Naive thymus-derived CD4-positive, alpha-beta T cell (primary cell): ENCODE measurements around the gene CALN1. TPM values are rescaled to one million over a fixed set of nuclear protein-coding genes. Genes with fewer than 3 reads are reported as not detected.

Experiments
- ATAC-seq: fragments of 150-1000 bp; cut with Tn5 transposase; 2 replicates; pipeline ENCODE4 v1.10.0; 2021; ENCODE audit warnings: mild to moderate bottlenecking, moderate library complexity
- CTCF ChIA-PET: fragments of 350-600 bp; sonication (Branson Sonifier 250); formaldehyde crosslinking; loops from one replicate; lab custom pipeline; 2021; ENCODE audit warnings: antibody characterized with exemption; lab: Charles Lee
- POLR2A ChIA-PET: fragments of 350-600 bp; sonication (Branson Sonifier 250); formaldehyde crosslinking; loops from one replicate; lab custom pipeline; 2021; ENCODE audit warnings: antibody characterized with exemption, inconsistent platforms; lab: Charles Lee
- DNase-seq, 9 donors: peaks; one replicate each; pipeline versions ENCODE4 v3.0.0 to v3.0.0-alpha.2; 2020 to 2022; ENCODE audit warnings: mixed read lengths in 1 of 9
- H3K27ac ChIP-seq: one replicate; pipeline ENCODE4 v1.7.0; 2013; ENCODE audit warnings: mild to moderate bottlenecking, low read depth, low read length, moderate library complexity
- H3K27me3 ChIP-seq, 2 donors: one replicate each; pipeline ENCODE4 v1.7.0; 2013; ENCODE audit warnings: low read length in 2 of 2, mild to moderate bottlenecking in 2 of 2, moderate library complexity in 2 of 2; ENCODE audit not compliant: control insufficient read depth in 2 of 2, insufficient read depth in 2 of 2
- H3K36me3 ChIP-seq, 3 experiments: 1 replicate in 2 of 3; 2 replicates in 1 of 3; pipeline ENCODE4 v1.7.0; 2013; ENCODE audit warnings: low read length in 3 of 3, mild to moderate bottlenecking in 3 of 3, moderate library complexity in 1 of 3; ENCODE audit not compliant: insufficient read depth in 3 of 3, control insufficient read depth in 2 of 3
- H3K4me1 ChIP-seq, 2 donors: one replicate each; pipeline ENCODE4 v1.7.0; 2013; ENCODE audit warnings: low read length in 2 of 2, mild to moderate bottlenecking in 2 of 2, moderate library complexity in 1 of 2; ENCODE audit not compliant: control insufficient read depth in 2 of 2, insufficient read depth in 2 of 2
- H3K4me3 ChIP-seq: 2 replicates; pipeline ENCODE4 v1.7.0; 2013; ENCODE audit warnings: mild to moderate bottlenecking, low read length
- H3K9me3 ChIP-seq, 3 experiments: 1 replicate in 2 of 3; 2 replicates in 1 of 3; pipeline ENCODE4 v1.7.0; 2013; ENCODE audit warnings: low read length in 3 of 3; ENCODE audit not compliant: control insufficient read depth in 2 of 3
- H3K27ac Mint-ChIP-seq, 9 donors: one replicate each; pipeline ENCODE4 v1.8.0; 2020 to 2022; ENCODE audit warnings: mixed read lengths in 9 of 9, mild to moderate bottlenecking in 8 of 9, moderate library complexity in 5 of 9, inconsistent platforms in 2 of 9
- H3K27me3 Mint-ChIP-seq, 5 donors: one replicate each; pipeline ENCODE4 v1.8.0; 2021 to 2022; ENCODE audit warnings: mixed read lengths in 5 of 5, mild to moderate bottlenecking in 1 of 5
- H3K36me3 Mint-ChIP-seq, 5 donors: one replicate each; pipeline ENCODE4 v1.8.0; 2020 to 2022; ENCODE audit warnings: mixed read lengths in 5 of 5, mild to moderate bottlenecking in 3 of 5, inconsistent platforms in 1 of 5
- H3K4me1 Mint-ChIP-seq, 7 donors: one replicate each; pipeline ENCODE4 v1.8.0; 2020 to 2022; ENCODE audit warnings: mixed read lengths in 7 of 7, mild to moderate bottlenecking in 3 of 7, inconsistent platforms in 1 of 7
- H3K4me3 Mint-ChIP-seq, 10 donors: one replicate each; pipeline ENCODE4 v1.8.0; 2020 to 2022; ENCODE audit warnings: mild to moderate bottlenecking in 10 of 10, mixed read lengths in 10 of 10, moderate library complexity in 6 of 10, inconsistent platforms in 2 of 10
- H3K9me3 Mint-ChIP-seq, 11 donors: one replicate each; pipeline ENCODE4 v1.8.0; 2020 to 2022; ENCODE audit warnings: mixed read lengths in 11 of 11, mild to moderate bottlenecking in 4 of 11, inconsistent platforms in 1 of 11, moderate library complexity in 1 of 11
- intact Hi-C, 2 donors: fragments of 100-400 bp; cut with micrococcal nuclease; formaldehyde crosslinking; loops; one replicate each; pipeline ENCODE4 v1.15.1; 2023
- polyA plus RNA-seq, 2 donors: library from polyadenylated mRNA; unstranded; fragments of 300-500 nt; fragmentation: Illumina TruSeq; gene quantifications; one replicate each; pipeline ENCODE4 v1.2.3, GENCODE V29; 2021
- total RNA-seq, 6 experiments: library from RNA in 5 of 6; stranded (reverse) in 5 of 6; gene quantifications; 1 replicate in 5 of 6; 2 replicates in 1 of 6; pipeline ENCODE4 v1.2.3 and lab custom pipeline; 2021 to 2026

The CALN1 gene
- total and polyA plus RNA-seq, 7 experiments from 2014 or later: 0.03 to 0.17 TPM; not detected in 5

GRCh38 chr7:71962636-71963035 is 449.5 kb downstream of the CALN1 start:
- no peaks in the 10 kb centered on the region for H3K36me3 ChIP-seq
- ChIA-PET POLR2A (no interaction called here), CTCF (no interaction called here)
- DNase-seq (no peak), ATAC-seq (no peak)
- peaks cover 0 to 14% (median 2%) of the 10 kb centered on the region in 11 donors for H3K9me3 Mint-ChIP-seq
- no peaks in the 10 kb centered on the region for H3K27me3 Mint-ChIP-seq
- H3K9me3 ChIP-seq: no peaks in the 10 kb centered on the region
- H3K27ac ChIP-seq: no peak overlapping the region
- H3K4me1 Mint-ChIP-seq: no peaks in the 10 kb centered on the region
- no peak overlapping the region for H3K27ac Mint-ChIP-seq
- no peaks in the 10 kb centered on the region for H3K4me1 ChIP-seq
- H3K36me3 Mint-ChIP-seq: no peaks in the 10 kb centered on the region
- no peak overlapping the region for H3K4me3 ChIP-seq
- no peak overlapping the region for H3K4me3 Mint-ChIP-seq
- intact Hi-C loops: no loop called here
- H3K27me3 ChIP-seq: no peaks in the 10 kb centered on the region

- Mint-ChIP-seq H3K27ac (no peak overlapping the region), H3K9me3 (peaks cover 0 to 14% (median 2%) of the 10 kb centered on the region in 11 donors), H3K36me3 (no peaks in the 10 kb centered on the region), H3K27me3 (no peaks in the 10 kb centered on the region), H3K4me1 (no peaks in the 10 kb centered on the region), H3K4me3 (no peak overlapping the region)
- Histone ChIP-seq H3K27me3 (no peaks in the 10 kb centered on the region), H3K4me3 (no peak overlapping the region), H3K9me3 (no peaks in the 10 kb centered on the region), H3K36me3 (no peaks in the 10 kb centered on the region), H3K4me1 (no peaks in the 10 kb centered on the region), H3K27ac (no peak overlapping the region)
- POLR2A ChIA-PET: no interaction called here
- no peak for ATAC-seq
- DNase-seq: no peak
- CTCF ChIA-PET: no interaction called here
- intact Hi-C loops: no loop called here
Observed at GRCh38 chr7:71961283-71961682, 450.9 kb downstream of the CALN1 start.

GRCh38 chr7:71942115-71942514 is 470.0 kb downstream of the CALN1 start:
- Histone ChIP-seq H3K36me3 (no peaks in the 10 kb centered on the region), H3K27me3 (no peaks in the 10 kb centered on the region), H3K4me3 (no peak overlapping the region), H3K4me1 (no peaks in the 10 kb centered on the region), H3K27ac (no peak overlapping the region), H3K9me3 (no peaks in the 10 kb centered on the region)
- H3K36me3 Mint-ChIP-seq: no peaks in the 10 kb centered on the region
- no peak overlapping the region for H3K4me3 Mint-ChIP-seq
- ChIA-PET POLR2A (no interaction called here), CTCF (no interaction called here)
- H3K4me1 Mint-ChIP-seq: no peaks in the 10 kb centered on the region
- ATAC-seq: no peak
- no peak overlapping the region for H3K27ac Mint-ChIP-seq
- intact Hi-C loops: no loop called here
- H3K27me3 Mint-ChIP-seq: no peaks in the 10 kb centered on the region
- H3K9me3 Mint-ChIP-seq: peaks cover 0 to 23% (median 6%) of the 10 kb centered on the region in 11 donors
- DNase-seq: no peak

- Mint-ChIP-seq H3K27me3 (no peaks in the 10 kb centered on the region), H3K9me3 (peaks cover 3 to 34% (median 11%) of the 10 kb centered on the region in 11 donors), H3K27ac (no peak overlapping the region), H3K36me3 (peaks cover 0 to 4% (median 0%) of the 10 kb centered on the region in 5 donors), H3K4me1 (no peaks in the 10 kb centered on the region), H3K4me3 (no peak overlapping the region)
- intact Hi-C loops: no loop called here
- H3K36me3 ChIP-seq: no peaks in the 10 kb centered on the region
- DNase-seq (no peak), ATAC-seq (no peak)
- ChIA-PET CTCF (no interaction called here), POLR2A (no interaction called here)
- H3K27me3 ChIP-seq: no peaks in the 10 kb centered on the region
- no peak overlapping the region for H3K4me3 ChIP-seq
- peaks cover 0 to 2% (median 0%) of the 10 kb centered on the region in 3 experiments for H3K9me3 ChIP-seq
- H3K4me1 ChIP-seq: no peaks in the 10 kb centered on the region
- H3K27ac ChIP-seq: no peak overlapping the region
Observed at GRCh38 chr7:71937840-71938371, 474.2 kb downstream of the CALN1 start.

- Histone ChIP-seq H3K9me3 (peaks cover 0 to 3% (median 0%) of the 10 kb centered on the region in 3 experiments), H3K4me1 (no peaks in the 10 kb centered on the region), H3K27ac (no peak overlapping the region), H3K4me3 (no peak overlapping the region), H3K27me3 (no peaks in the 10 kb centered on the region), H3K36me3 (no peaks in the 10 kb centered on the region)
- ChIA-PET CTCF (no interaction called here), POLR2A (no interaction called here)
- H3K27me3 Mint-ChIP-seq: no peaks in the 10 kb centered on the region
- H3K36me3 Mint-ChIP-seq: peaks cover 0 to 4% (median 0%) of the 10 kb centered on the region in 5 donors
- DNase-seq (no peak), ATAC-seq (no peak)
- H3K27ac Mint-ChIP-seq: no peak overlapping the region
- peaks cover 3 to 25% (median 11%) of the 10 kb centered on the region in 11 donors for H3K9me3 Mint-ChIP-seq
- H3K4me1 Mint-ChIP-seq: no peaks in the 10 kb centered on the region
- no peak overlapping the region for H3K4me3 Mint-ChIP-seq
- intact Hi-C loops: no loop called here
Observed at GRCh38 chr7:71935674-71936073, 476.5 kb downstream of the CALN1 start.

- Histone ChIP-seq H3K27ac (no peak overlapping the region), H3K4me1 (no peaks in the 10 kb centered on the region), H3K36me3 (no peaks in the 10 kb centered on the region), H3K9me3 (peaks cover 0 to 3% (median 0%) of the 10 kb centered on the region in 3 experiments), H3K4me3 (no peak overlapping the region), H3K27me3 (no peaks in the 10 kb centered on the region)
- Mint-ChIP-seq H3K27ac (no peak overlapping the region), H3K27me3 (no peaks in the 10 kb centered on the region), H3K4me3 (no peak overlapping the region), H3K4me1 (no peaks in the 10 kb centered on the region), H3K9me3 (peaks cover 6 to 46% (median 14%) of the 10 kb centered on the region in 11 donors), H3K36me3 (peaks cover 0 to 4% (median 0%) of the 10 kb centered on the region in 5 donors)
- no peak for DNase-seq
- ATAC-seq: no peak
- intact Hi-C loops: no loop called here
- CTCF ChIA-PET: no interaction called here
- POLR2A ChIA-PET: no interaction called here
Observed at GRCh38 chr7:71933426-71933825, 478.7 kb downstream of the CALN1 start.

- peaks cover 0 to 6% (median 0%) of the 10 kb centered on the region in 5 donors for H3K36me3 Mint-ChIP-seq
Observed at GRCh38 chr7:71925663-71926062, 486.5 kb downstream of the CALN1 start.

More at GRCh38 chr7:71925663-71926062, 486.5 kb downstream of the CALN1 start:
- POLR2A ChIA-PET: no interaction called here
- H3K4me1 ChIP-seq: no peaks in the 10 kb centered on the region
- no peak overlapping the region for H3K27ac ChIP-seq
- DNase-seq (no peak), ATAC-seq (no peak)
- no peaks in the 10 kb centered on the region for H3K27me3 ChIP-seq
- no peak overlapping the region for H3K4me3 ChIP-seq
- Mint-ChIP-seq H3K9me3 (peaks cover 10 to 55% (median 21%) of the 10 kb centered on the region in 11 donors), H3K4me3 (no peak overlapping the region), H3K27ac (no peak overlapping the region), H3K4me1 (peaks cover 0 to 2% (median 0%) of the 10 kb centered on the region in 7 donors), H3K27me3 (no peaks in the 10 kb centered on the region)
- CTCF ChIA-PET: interaction anchor here (0.6 kb wide), 1 partner anchor 31 kb away, joined by 7 read pairs; no protein-coding TSS in a partner anchor
- H3K9me3 ChIP-seq: peaks cover 0 to 17% (median 0%) of the 10 kb centered on the region in 3 experiments
- H3K36me3 ChIP-seq: no peaks in the 10 kb centered on the region
- intact Hi-C loops: no loop called here
